Activated T-cell treated with anti-CD3 and anti-CD28 coated beads, Interleukin-2, amount 50 U/mL, for 72 hours (primary cell): Measurements from ENCODE around the gene NTRK2. TPM values are rescaled to one million over a fixed set of nuclear protein-coding genes. Genes with fewer than 3 reads are reported as not detected.
A peak's percentile ranks its signal among the peaks of the same experiment; 100 is the strongest.

ENCODE experiments used
- ATAC-seq, 2 donors: fragments of 150-1000 bp; cut with Tn5 transposase; replicated peaks in 1 of 2; 2 replicates each; pipeline ENCODE4 v1.10.0; 2021; ENCODE audit warnings: moderate library complexity in 2 of 2, mild to moderate bottlenecking in 1 of 2
- DNase-seq, 2 donors: peaks; one replicate each; pipeline ENCODE4 v3.0.0; 2021 to 2022; ENCODE audit warnings: mixed read lengths in 1 of 2
- H3K27ac Mint-ChIP-seq: one replicate; pipeline ENCODE4 v1.8.0; 2022; ENCODE audit warnings: mild to moderate bottlenecking, moderate library complexity, mixed read lengths
- H3K27me3 Mint-ChIP-seq: one replicate; pipeline ENCODE4 v1.8.0; 2022; ENCODE audit warnings: low read depth, mixed read lengths
- H3K36me3 Mint-ChIP-seq, 2 donors: one replicate each; pipeline ENCODE4 v1.8.0; 2022; ENCODE audit warnings: mixed read lengths in 2 of 2, mild to moderate bottlenecking in 1 of 2; ENCODE audit not compliant: insufficient read depth in 2 of 2
- H3K4me1 Mint-ChIP-seq: one replicate; pipeline ENCODE4 v1.8.0; 2022; ENCODE audit warnings: low read depth, mixed read lengths
- H3K4me3 Mint-ChIP-seq, 2 donors: one replicate each; pipeline ENCODE4 v1.8.0; 2022; ENCODE audit warnings: mild to moderate bottlenecking in 2 of 2, mixed read lengths in 2 of 2, moderate library complexity in 2 of 2
- H3K9me3 Mint-ChIP-seq, 2 donors: one replicate each; pipeline ENCODE4 v1.8.0; 2022; ENCODE audit warnings: mixed read lengths in 2 of 2
- total RNA-seq, 2 donors: library from RNA; stranded (reverse); gene quantifications; one replicate each; pipeline ENCODE4 v1.2.3, GENCODE V29; 2022

Gene NTRK2
- total RNA-seq, 2 donors from 2014 or later: 0.41 to 3.3 TPM

DNA sequence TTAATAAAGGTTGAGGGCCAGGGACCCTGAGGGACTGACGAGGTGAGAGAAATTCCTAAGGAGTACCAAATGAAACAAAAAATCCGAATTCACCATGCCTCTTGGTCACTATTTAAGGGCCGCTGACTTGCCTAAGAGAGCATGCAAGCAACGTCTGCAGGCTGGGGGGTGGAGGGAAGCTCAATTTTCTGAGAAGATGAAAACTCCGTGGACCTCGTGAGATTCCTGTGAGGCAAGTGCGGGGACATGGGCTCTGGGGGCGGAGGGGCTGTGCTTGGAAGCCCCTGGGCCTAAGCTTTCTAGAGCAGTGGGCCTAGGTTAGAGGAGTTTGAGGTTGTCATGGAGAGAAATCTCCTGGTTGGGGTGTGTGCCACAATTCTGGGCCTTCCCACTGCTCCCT is 27.5 kb downstream of the NTRK2 start:
- Mint-ChIP-seq H3K4me1 (peaks cover 4% of the 10 kb centered on the region), H3K36me3 (no peaks in the 10 kb centered on the region), H3K27me3 (no peaks in the 10 kb centered on the region), H3K27ac (no peak overlapping the region), H3K9me3 (no peaks in the 10 kb centered on the region), H3K4me3 (no peak overlapping the region)
- DNase-seq (no peak), ATAC-seq (no peak)

- no peaks in the 10 kb centered on the region for H3K9me3 Mint-ChIP-seq
- H3K27ac Mint-ChIP-seq: no peak overlapping the region
- H3K4me1 Mint-ChIP-seq: peaks cover 4% of the 10 kb centered on the region
- DNase-seq (peak; percentile 51 to 58), ATAC-seq (peak in 1 of 2 donors; percentile 67)
- H3K4me3 Mint-ChIP-seq: no peak overlapping the region
- no peaks in the 10 kb centered on the region for H3K36me3 Mint-ChIP-seq
- H3K27me3 Mint-ChIP-seq: no peaks in the 10 kb centered on the region
These were observed 28.1 kb downstream of the NTRK2 start for GRCh38 chr9:84697509-84698114.

- no peak for ATAC-seq
- Mint-ChIP-seq H3K27me3 (no peaks in the 10 kb centered on the region), H3K4me1 (peaks cover 4% of the 10 kb centered on the region), H3K4me3 (no peak overlapping the region), H3K27ac (no peak overlapping the region), H3K36me3 (no peaks in the 10 kb centered on the region), H3K9me3 (no peaks in the 10 kb centered on the region)
- DNase-seq: no peak
These were observed 28.8 kb downstream of the NTRK2 start for GRCh38 chr9:84698323-84698722.

DNA sequence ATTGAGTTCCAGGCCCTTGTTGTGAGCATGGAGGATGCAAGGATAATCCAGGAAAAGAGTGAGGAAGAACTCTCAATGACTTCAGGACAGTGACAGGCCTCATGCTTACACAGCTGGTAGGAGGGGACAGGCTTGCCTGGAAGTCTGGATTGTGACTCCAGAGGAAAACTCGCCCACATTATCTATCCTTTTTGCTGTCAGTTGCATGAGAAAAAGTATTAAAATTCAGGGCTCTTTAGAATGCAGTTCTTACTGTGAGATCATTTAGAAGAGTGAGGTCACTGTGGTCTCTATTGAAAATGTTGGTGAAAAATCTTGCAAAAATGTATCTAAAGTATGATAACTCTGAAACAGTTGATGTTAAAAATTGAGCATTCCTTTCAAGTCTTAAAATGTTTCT is 30.5 kb downstream of the NTRK2 start:
- no peak for DNase-seq
- H3K27me3 Mint-ChIP-seq: no peaks in the 10 kb centered on the region
- H3K4me3 Mint-ChIP-seq: no peak overlapping the region
- ATAC-seq: no peak
- no peak overlapping the region for H3K27ac Mint-ChIP-seq
- no peaks in the 10 kb centered on the region for H3K36me3 Mint-ChIP-seq
- H3K9me3 Mint-ChIP-seq: no peaks in the 10 kb centered on the region
- peaks cover 4% of the 10 kb centered on the region for H3K4me1 Mint-ChIP-seq

DNA sequence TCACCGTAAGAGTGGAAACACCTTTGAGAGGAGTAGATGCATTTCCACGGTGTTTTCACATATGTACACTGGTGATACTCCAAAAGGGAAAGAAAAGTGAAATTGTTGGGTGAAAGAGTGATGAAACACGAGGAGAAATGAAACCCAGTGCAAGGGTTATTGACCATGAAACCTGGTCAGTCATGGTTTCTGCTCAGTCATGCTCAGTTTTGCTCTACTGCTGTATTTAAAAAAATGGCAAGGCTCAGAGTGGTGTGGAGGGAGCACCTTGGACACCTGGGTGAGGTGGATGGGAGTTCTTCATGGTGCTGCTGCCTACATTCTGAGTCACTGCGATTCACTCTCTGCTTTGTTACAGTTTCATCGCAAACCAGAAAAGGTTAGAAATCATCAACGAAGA is 32.3 kb downstream of the NTRK2 start:
- DNase-seq: no peak
- ATAC-seq: peak in 1 of 2 donors; percentile 49
- no peak overlapping the region for H3K4me3 Mint-ChIP-seq
- no peaks in the 10 kb centered on the region for H3K36me3 Mint-ChIP-seq
- H3K4me1 Mint-ChIP-seq: peaks cover 4% of the 10 kb centered on the region
- H3K27me3 Mint-ChIP-seq: no peaks in the 10 kb centered on the region
- H3K9me3 Mint-ChIP-seq: no peaks in the 10 kb centered on the region
- H3K27ac Mint-ChIP-seq: no peak overlapping the region

- Mint-ChIP-seq H3K27me3 (no peaks in the 10 kb centered on the region), H3K9me3 (no peaks in the 10 kb centered on the region), H3K27ac (no peak overlapping the region), H3K4me3 (peak overlapping the region in 1 of 2 donors; percentile 11), H3K36me3 (no peaks in the 10 kb centered on the region), H3K4me1 (peaks cover 4% of the 10 kb centered on the region)
- ATAC-seq (no peak), DNase-seq (no peak)
These were observed 32.9 kb downstream of the NTRK2 start for GRCh38 chr9:84702471-84702870.

DNA sequence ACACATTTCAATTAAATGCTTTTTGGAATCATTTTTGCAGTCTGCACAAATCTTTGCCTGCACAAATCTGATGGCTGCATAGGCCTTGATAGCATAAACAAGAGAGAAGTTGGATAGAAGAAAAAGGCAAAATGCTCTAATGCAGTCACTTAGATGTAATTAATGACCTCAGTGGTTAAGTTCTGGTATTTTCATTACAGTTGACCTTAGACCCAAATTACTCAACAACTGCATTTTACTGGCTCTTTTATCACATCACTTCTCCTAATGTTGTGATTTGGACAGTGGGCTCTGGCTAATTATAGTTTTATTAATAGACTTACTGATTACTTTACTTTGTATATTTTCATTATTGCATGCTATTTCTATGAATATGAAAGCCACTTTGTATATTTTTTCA is 34.3 kb downstream of the NTRK2 start:
- Mint-ChIP-seq H3K36me3 (no peaks in the 10 kb centered on the region), H3K4me3 (no peak overlapping the region), H3K27me3 (no peaks in the 10 kb centered on the region), H3K4me1 (peaks cover 4% of the 10 kb centered on the region), H3K9me3 (no peaks in the 10 kb centered on the region), H3K27ac (no peak overlapping the region)
- DNase-seq (no peak), ATAC-seq (no peak)

GRCh38 chr9:84705128-84705527 is 35.6 kb downstream of the NTRK2 start:
- H3K27ac Mint-ChIP-seq: no peak overlapping the region
- H3K36me3 Mint-ChIP-seq: no peaks in the 10 kb centered on the region
- no peaks in the 10 kb centered on the region for H3K9me3 Mint-ChIP-seq
- no peaks in the 10 kb centered on the region for H3K27me3 Mint-ChIP-seq
- no peak for ATAC-seq
- DNase-seq: no peak
- H3K4me3 Mint-ChIP-seq: no peak overlapping the region
- peaks cover 4% of the 10 kb centered on the region for H3K4me1 Mint-ChIP-seq

DNA sequence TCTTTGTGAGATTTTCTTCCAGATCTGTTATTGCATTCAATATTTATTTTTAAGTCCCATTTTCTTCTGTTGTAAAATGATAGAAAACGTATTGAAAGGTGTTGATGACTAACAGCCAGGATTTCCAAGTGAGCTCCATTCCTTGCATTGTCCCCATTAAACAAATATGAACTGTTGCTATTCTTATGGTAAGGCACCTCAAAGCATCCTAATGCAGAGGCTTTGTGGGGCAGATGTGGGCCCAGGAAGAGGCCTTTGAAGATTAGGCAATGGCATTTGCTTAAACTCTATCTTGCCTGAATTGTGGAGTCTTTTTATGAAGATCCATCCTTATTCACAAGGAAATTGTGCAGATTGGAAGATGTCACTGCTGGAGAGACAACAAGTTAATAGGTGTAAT is 38.9 kb downstream of the NTRK2 start:
- ATAC-seq (no peak), DNase-seq (no peak)
- Mint-ChIP-seq H3K4me1 (no peaks in the 10 kb centered on the region), H3K27ac (no peak overlapping the region), H3K9me3 (no peaks in the 10 kb centered on the region), H3K4me3 (no peak overlapping the region), H3K27me3 (no peaks in the 10 kb centered on the region), H3K36me3 (no peaks in the 10 kb centered on the region)

DNA sequence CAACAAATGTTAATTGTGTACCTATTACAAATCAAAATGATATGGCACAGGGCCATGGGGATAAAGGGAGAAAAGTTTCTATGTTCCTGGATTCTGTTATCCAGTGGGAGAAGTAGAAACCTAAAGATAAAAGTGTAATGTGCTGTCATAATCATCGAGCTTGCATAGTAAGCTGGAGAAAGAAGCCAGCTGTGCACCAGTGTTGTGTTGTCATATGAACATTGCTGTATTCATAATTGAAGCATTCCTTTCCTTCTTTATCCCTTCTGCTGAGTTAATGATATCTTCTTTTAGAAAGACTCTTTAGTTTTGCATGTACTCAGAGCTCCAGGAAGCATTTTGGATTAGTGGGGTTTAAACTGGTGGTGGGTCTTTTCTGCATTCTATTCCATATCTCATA is 39.5 kb downstream of the NTRK2 start:
- Mint-ChIP-seq H3K4me1 (no peaks in the 10 kb centered on the region), H3K36me3 (no peaks in the 10 kb centered on the region), H3K27ac (no peak overlapping the region), H3K27me3 (no peaks in the 10 kb centered on the region), H3K9me3 (no peaks in the 10 kb centered on the region), H3K4me3 (no peak overlapping the region)
- ATAC-seq: no peak
- DNase-seq: no peak

DNA sequence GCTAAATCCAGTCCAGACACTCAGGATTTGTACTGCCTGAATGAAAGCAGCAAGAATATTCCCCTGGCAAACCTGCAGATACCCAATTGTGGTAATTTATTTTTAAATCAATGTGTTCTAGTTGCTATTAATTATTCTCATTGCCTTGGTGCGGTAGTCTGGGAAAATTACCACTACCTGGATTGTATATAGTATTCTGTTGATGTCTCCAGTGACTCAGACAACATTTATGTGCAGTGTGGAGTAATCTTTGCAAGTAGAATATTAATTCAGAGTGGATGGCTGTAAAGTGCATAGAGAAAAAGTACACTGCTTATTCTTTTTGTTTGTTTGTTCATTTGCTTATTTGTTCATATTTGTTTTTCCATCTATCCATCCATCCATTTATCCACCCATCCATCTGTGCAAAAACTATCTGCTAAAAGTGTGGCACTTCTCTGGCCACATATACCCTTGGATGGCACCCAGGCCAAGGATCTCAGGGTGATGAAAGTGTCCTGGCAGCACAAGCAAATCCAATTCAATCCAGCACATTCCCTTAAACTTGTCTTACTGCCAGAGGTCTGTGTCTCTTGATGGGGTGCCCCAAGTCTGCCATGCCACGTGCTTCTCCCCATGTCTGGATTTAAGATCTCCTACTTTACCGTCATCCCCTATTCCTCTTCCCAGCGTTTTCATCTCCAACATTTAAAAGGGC is 41.3 kb downstream of the NTRK2 start:
- Mint-ChIP-seq H3K27me3 (no peaks in the 10 kb centered on the region), H3K9me3 (no peaks in the 10 kb centered on the region), H3K36me3 (no peaks in the 10 kb centered on the region), H3K4me3 (no peak overlapping the region), H3K4me1 (no peaks in the 10 kb centered on the region), H3K27ac (no peak overlapping the region)
- no peak for DNase-seq
- ATAC-seq: no peak

- Mint-ChIP-seq H3K4me3 (no peak overlapping the region), H3K9me3 (no peaks in the 10 kb centered on the region), H3K4me1 (no peaks in the 10 kb centered on the region), H3K36me3 (no peaks in the 10 kb centered on the region), H3K27ac (no peak overlapping the region), H3K27me3 (no peaks in the 10 kb centered on the region)
- ATAC-seq (no peak), DNase-seq (no peak)
These were observed 41.9 kb downstream of the NTRK2 start for GRCh38 chr9:84711398-84711777.

GRCh38 chr9:84711936-84712335 is 42.4 kb downstream of the NTRK2 start:
- no peaks in the 10 kb centered on the region for H3K9me3 Mint-ChIP-seq
- ATAC-seq: peak in 1 of 2 donors; percentile 32
- DNase-seq: peak in 1 of 2 donors; percentile 11
- no peak overlapping the region for H3K27ac Mint-ChIP-seq
- H3K27me3 Mint-ChIP-seq: no peaks in the 10 kb centered on the region
- H3K4me1 Mint-ChIP-seq: no peaks in the 10 kb centered on the region
- no peak overlapping the region for H3K4me3 Mint-ChIP-seq
- H3K36me3 Mint-ChIP-seq: no peaks in the 10 kb centered on the region

- Mint-ChIP-seq H3K27ac (no peak overlapping the region), H3K9me3 (peaks cover 0 to 3% of the 10 kb centered on the region in 2 donors), H3K4me3 (no peak overlapping the region), H3K36me3 (no peaks in the 10 kb centered on the region), H3K4me1 (no peaks in the 10 kb centered on the region), H3K27me3 (no peaks in the 10 kb centered on the region)
- ATAC-seq (no peak), DNase-seq (no peak)
These were observed 46.7 kb downstream of the NTRK2 start for GRCh38 chr9:84716217-84716616.
